Measurements from ENCODE around the gene ASGR1. TPM values are rescaled to one million over a fixed set of nuclear protein-coding genes. Genes with fewer than 3 reads are reported as not detected.

ASGR1 gene
- total RNA-seq, 1 experiment from 2014 or later, result 3.5 TPM

DNA sequence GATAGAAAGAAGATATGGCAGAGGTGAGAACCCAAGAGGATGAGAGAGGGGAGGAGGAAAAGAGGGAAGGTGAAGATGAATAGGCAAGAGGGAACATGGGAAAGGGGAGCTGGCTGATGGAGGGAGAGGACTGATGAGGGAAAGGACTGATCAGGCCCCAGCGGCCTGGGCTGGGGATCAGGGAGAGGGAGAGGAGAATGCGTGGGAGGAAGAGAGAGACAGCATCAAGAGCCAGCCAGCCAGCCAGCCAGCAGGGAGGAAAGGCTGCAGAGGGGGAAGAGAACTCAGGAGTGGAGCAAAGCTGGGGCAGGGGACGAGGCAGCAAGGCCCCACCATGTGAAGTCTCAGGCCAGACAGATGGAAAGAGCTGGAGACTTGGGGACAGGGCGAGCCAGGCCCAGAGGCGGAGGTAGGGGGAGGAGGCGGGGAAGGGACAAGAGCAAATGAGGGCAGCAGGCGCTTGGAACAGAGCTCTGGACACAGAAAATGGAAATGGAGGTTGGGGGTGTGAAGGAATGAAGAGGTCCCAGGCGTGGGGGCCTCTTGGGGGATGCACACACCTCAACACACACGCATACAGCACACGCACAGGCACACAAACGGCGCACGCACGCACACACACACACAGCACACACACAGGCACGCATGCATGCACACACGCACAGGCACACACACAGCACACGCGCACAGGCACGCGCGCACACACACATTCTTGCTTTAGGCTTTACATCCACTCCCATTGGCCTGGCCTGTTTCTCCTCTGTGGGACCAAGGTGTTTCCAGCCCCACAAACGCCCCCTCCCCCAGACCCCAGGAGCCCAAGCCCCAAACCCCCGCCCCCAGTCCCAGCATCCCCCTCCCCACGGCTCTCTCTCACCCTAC lies 28.2 kb upstream of the ASGR1 start:
- no peaks in the 10 kb centered on the region for H3K4me1 ChIP-seq (replicated peaks; ENCODE audit: insufficient read depth)
- no peaks in the 10 kb centered on the region for H4K20me1 ChIP-seq (ENCODE audit: insufficient read depth)
- no peak for DNase-seq
- ChIA-PET POLR2A (ENCODE audit: unreplicated experiment) (no interaction called here), CTCF (no interaction called here)
- no peaks in the 10 kb centered on the region for H3K9me3 ChIP-seq (ENCODE audit: insufficient read depth, low read depth)
- H3K4me3 ChIP-seq, result no peak overlapping the region
- no peaks in the 10 kb centered on the region for H3K79me2 ChIP-seq (ENCODE audit: low read depth)
- no peak overlapping the region for H3K27ac ChIP-seq
- BruUV-seq (replicated peaks), result no TSS peak
- no peaks in the 10 kb centered on the region for H3K36me3 ChIP-seq (ENCODE audit: low read depth)
- 0 out of 2 replicates have a peak, but pooled peaks cover 3% of the 10 kb centered on the region for H3F3A ChIP-seq (ENCODE audit: insufficient read depth, low read depth)
- H3K4me2 ChIP-seq, result no peak overlapping the region
- H3K9me2 ChIP-seq (ENCODE audit: insufficient read depth), result no peaks in the 10 kb centered on the region
- H2AFZ ChIP-seq, result no peak overlapping the region
- intact Hi-C loops (cut with micrococcal nuclease; ENCODE audit: unreplicated experiment), result no loop called here
- no peaks in the 10 kb centered on the region for H3K27me3 ChIP-seq (ENCODE audit: insufficient read depth, low read depth)
- TF ChIP-seq, protein P1, sequence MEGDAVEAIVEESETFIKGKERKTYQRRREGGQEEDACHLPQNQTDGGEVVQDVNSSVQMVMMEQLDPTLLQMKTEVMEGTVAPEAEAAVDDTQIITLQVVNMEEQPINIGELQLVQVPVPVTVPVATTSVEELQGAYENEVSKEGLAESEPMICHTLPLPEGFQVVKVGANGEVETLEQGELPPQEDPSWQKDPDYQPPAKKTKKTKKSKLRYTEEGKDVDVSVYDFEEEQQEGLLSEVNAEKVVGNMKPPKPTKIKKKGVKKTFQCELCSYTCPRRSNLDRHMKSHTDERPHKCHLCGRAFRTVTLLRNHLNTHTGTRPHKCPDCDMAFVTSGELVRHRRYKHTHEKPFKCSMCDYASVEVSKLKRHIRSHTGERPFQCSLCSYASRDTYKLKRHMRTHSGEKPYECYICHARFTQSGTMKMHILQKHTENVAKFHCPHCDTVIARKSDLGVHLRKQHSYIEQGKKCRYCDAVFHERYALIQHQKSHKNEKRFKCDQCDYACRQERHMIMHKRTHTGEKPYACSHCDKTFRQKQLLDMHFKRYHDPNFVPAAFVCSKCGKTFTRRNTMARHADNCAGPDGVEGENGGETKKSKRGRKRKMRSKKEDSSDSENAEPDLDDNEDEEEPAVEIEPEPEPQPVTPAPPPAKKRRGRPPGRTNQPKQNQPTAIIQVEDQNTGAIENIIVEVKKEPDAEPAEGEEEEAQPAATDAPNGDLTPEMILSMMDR (conservative IDR thresholded peaks at IDR 0.05), result no peak
- TF ChIP-seq EZH2 (IDR thresholded peaks at IDR 0.05; ENCODE audit: low read depth), result no peak

DNA sequence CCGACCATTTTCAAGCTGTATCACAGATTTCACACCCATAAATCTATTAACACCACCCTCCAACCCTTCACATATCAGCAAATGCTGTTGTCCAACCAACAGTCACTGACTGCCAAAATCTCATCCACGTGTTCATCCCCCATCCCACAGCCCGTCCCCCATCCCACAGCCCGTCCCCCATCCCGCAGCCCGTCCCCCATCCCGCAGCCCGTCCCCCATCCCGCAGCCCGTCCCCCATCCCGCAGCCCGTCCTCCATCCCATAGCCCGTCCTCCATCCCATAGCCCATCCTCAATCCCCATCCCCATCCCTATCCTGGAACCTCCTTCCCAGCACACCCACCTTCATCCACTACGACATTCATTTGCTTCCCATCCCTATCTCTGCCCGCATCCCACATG lies 26.4 kb upstream of the ASGR1 start:
- Histone ChIP-seq H3F3A (ENCODE audit: insufficient read depth, low read depth) (no peaks in the 10 kb centered on the region), H3K9me3 (ENCODE audit: insufficient read depth, low read depth) (no peaks in the 10 kb centered on the region), H3K36me3 (ENCODE audit: low read depth) (no peaks in the 10 kb centered on the region), H3K27me3 (ENCODE audit: insufficient read depth, low read depth) (no peaks in the 10 kb centered on the region), H3K4me3 (no peak overlapping the region), H2AFZ (no peak overlapping the region), H3K27ac (no peak overlapping the region), H4K20me1 (ENCODE audit: insufficient read depth) (no peaks in the 10 kb centered on the region), H3K9me2 (ENCODE audit: insufficient read depth) (no peaks in the 10 kb centered on the region), H3K79me2 (ENCODE audit: low read depth) (no peaks in the 10 kb centered on the region), H3K4me2 (no peak overlapping the region), H3K4me1 (replicated peaks; ENCODE audit: insufficient read depth) (no peaks in the 10 kb centered on the region)
- BruUV-seq (replicated peaks), result no TSS peak
- CTCF ChIA-PET, result no interaction called here
- DNase-seq, result no peak
- POLR2A ChIA-PET (ENCODE audit: unreplicated experiment), result no interaction called here
- TF ChIP-seq, protein P1 (conservative IDR thresholded peaks at IDR 0.05), result no peak
- TF ChIP-seq EZH2 (IDR thresholded peaks at IDR 0.05; ENCODE audit: low read depth), result no peak
- intact Hi-C loops (cut with micrococcal nuclease; ENCODE audit: unreplicated experiment), result no loop called here

DNA sequence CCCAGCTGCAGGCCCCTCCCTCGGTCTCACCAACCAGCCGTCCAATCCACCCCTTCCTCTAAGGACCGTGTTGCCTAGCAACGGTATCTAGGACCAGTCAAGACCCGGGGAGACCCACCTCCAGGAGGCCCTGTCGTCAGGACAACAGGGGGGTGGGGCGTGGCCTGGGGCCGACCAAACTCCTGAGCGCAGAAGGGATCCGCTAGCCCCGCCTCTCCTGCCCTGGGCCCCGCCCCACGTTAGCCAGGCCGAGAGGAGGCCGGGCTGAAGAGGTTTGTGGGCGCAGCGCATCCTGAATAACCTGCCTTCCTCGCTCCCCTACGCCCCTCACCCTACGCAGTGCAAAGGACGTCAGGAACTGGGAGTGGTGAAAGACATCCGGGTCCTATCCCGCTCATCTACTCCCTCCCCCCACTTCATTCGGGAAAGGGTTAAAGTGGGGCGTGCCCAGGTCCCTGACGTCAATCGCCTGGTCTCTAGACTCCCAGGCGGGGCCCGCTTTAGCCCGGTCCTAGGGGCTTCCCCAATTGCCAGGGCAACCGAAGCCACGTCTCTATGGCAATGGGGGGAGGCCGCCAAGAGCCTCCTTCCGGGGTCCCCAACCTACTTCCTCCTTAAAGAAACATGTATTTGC lies 25.8 kb upstream of the ASGR1 start:
- H2AFZ ChIP-seq, result no peak overlapping the region

More for the DNA sequence above, 25.8 kb upstream of the ASGR1 start:
- no TSS peak for BruUV-seq (replicated peaks)
- Histone ChIP-seq H3K36me3 (ENCODE audit: low read depth) (no peaks in the 10 kb centered on the region), H3K79me2 (ENCODE audit: low read depth) (no peaks in the 10 kb centered on the region), H3F3A (ENCODE audit: insufficient read depth, low read depth) (0 out of 2 replicates have a peak, but pooled peaks cover 3% of the 10 kb centered on the region), H4K20me1 (ENCODE audit: insufficient read depth) (no peaks in the 10 kb centered on the region), H3K4me1 (replicated peaks; ENCODE audit: insufficient read depth) (no peaks in the 10 kb centered on the region), H3K9me3 (ENCODE audit: insufficient read depth, low read depth) (no peaks in the 10 kb centered on the region), H3K27ac (no peak overlapping the region), H3K4me3 (no peak overlapping the region), H3K9me2 (ENCODE audit: insufficient read depth) (no peaks in the 10 kb centered on the region), H3K27me3 (ENCODE audit: insufficient read depth, low read depth) (no peaks in the 10 kb centered on the region), H3K4me2 (no peak overlapping the region)
- CTCF ChIA-PET, result no interaction called here
- peak in 1 of 2 experiments; percentile 41 for DNase-seq
- intact Hi-C loops (cut with micrococcal nuclease; ENCODE audit: unreplicated experiment), result no loop called here
- no peak for TF ChIP-seq EZH2 (IDR thresholded peaks at IDR 0.05; ENCODE audit: low read depth)
- TF ChIP-seq, protein P1 (conservative IDR thresholded peaks at IDR 0.05), result no peak
- POLR2A ChIA-PET (ENCODE audit: unreplicated experiment), result no interaction called here
